Measurements from ENCODE around the gene TMEM101. TPM values are rescaled to one million over a fixed set of nuclear protein-coding genes. Genes with fewer than 3 reads are reported as not detected.

TMEM101 gene
- total and polyA plus RNA-seq, 2 of the 13 experiments (the other 11 are each of a cell fraction or from before 2014, with no cell fraction given) = 72.0 to 100 TPM

DNA sequence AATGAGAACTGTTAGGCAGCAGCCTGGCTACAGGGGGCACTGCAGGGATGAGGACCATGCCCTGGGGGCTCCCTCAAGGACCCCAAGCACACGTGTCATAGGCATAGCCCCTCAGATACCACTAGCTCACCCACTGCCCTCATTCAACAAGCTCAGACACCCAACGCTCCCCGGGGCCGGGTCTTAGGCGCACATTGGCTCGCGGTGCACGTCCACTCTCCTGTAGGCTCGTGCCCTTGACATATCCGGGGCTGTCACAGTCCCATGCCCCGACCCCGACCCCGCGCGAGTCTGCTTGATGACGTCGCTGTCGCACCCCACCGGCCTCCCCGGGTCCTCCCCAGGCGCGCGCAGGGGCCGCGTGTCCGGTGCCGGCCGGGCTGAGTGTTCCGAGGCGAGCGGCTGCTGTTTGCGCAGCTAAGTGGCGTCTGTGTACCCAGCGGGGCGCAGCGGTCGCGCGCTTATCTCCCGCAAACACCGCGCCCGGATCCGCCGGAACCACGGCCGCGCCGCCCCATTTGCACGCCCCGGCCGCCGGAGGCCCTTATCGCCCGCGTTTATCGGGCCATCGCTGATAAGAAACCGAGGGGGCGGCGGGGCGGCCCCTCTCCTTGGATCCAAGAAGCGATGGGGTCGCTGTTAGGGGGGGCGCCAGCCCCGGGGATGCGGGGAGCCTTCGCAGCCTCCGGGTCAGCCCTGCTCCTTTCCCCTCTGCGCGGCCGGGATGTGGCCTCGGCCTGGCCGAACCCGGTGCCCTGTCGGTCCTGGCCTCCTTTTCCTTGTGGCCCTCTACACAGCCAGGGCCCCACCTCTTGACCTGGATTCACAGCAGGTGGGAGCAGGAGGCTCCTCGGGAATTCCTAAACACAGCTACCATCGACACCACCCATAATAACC, 31.0 kb downstream of the TMEM101 start (continued):
- TF ChIP-seq, protein P1, sequence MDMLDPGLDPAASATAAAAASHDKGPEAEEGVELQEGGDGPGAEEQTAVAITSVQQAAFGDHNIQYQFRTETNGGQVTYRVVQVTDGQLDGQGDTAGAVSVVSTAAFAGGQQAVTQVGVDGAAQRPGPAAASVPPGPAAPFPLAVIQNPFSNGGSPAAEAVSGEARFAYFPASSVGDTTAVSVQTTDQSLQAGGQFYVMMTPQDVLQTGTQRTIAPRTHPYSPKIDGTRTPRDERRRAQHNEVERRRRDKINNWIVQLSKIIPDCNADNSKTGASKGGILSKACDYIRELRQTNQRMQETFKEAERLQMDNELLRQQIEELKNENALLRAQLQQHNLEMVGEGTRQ (IDR thresholded peaks at IDR 0.05; ENCODE audit: low read depth, low read length) = no peak
- TF ChIP-seq, protein P1 (CRISPR knock-in tag; IDR thresholded peaks at IDR 0.05; ENCODE audit: borderline replicate concordance) = peak; percentile 19; the same call in 1 of the 2 replicates
- TF ChIP-seq NCOA5 (CRISPR knock-in tag; IDR thresholded peaks at IDR 0.05) (no peak), MXD1 (CRISPR knock-in tag; IDR thresholded peaks at IDR 0.05) (peak; percentile 82), MNT (IDR thresholded peaks at IDR 0.05) (no peak), ARNT2 (CRISPR knock-in tag; IDR thresholded peaks at IDR 0.05; ENCODE audit: low read depth) (peak; percentile 97), ZBTB39 (CRISPR knock-in tag; IDR thresholded peaks at IDR 0.05) (no peak; the same call in 1 of the 2 replicates), PAXIP1 (CRISPR knock-in tag; conservative IDR thresholded peaks at IDR 0.05) (peak; percentile 94), JUNB (CRISPR knock-in tag; IDR thresholded peaks at IDR 0.05; ENCODE audit: borderline replicate concordance) (0 out of 2 replicates have a peak, but pooled peaks have one; percentile 11), ZNF12 (CRISPR knock-in tag; IDR thresholded peaks at IDR 0.05) (0 out of 2 replicates have a peak, but pooled peaks have one; percentile 18), SMAD3 (CRISPR knock-in tag; IDR thresholded peaks at IDR 0.05) (no peak), ZNF382 (CRISPR knock-in tag; IDR thresholded peaks at IDR 0.05; ENCODE audit: borderline replicate concordance) (no peak)
- TF ChIP-seq, protein P2, sequence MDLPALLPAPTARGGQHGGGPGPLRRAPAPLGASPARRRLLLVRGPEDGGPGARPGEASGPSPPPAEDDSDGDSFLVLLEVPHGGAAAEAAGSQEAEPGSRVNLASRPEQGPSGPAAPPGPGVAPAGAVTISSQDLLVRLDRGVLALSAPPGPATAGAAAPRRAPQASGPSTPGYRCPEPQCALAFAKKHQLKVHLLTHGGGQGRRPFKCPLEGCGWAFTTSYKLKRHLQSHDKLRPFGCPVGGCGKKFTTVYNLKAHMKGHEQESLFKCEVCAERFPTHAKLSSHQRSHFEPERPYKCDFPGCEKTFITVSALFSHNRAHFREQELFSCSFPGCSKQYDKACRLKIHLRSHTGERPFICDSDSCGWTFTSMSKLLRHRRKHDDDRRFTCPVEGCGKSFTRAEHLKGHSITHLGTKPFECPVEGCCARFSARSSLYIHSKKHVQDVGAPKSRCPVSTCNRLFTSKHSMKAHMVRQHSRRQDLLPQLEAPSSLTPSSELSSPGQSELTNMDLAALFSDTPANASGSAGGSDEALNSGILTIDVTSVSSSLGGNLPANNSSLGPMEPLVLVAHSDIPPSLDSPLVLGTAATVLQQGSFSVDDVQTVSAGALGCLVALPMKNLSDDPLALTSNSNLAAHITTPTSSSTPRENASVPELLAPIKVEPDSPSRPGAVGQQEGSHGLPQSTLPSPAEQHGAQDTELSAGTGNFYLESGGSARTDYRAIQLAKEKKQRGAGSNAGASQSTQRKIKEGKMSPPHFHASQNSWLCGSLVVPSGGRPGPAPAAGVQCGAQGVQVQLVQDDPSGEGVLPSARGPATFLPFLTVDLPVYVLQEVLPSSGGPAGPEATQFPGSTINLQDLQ (CRISPR knock-in tag; IDR thresholded peaks at IDR 0.05) = peak; percentile 42; the same call in 1 of the 2 replicates

Data from HepG2 (cell line).